ENCODE results near the gene ESRP2. TPM values are rescaled to one million over a fixed set of nuclear protein-coding genes. Genes with fewer than 3 reads are reported as not detected.

ESRP2 gene
- total RNA-seq, 4 donors from 2014 or later, result 1.9 to 6.5 (median 4.2) TPM; not detected in 1

GRCh38 chr16:68188170-68188569, 47.8 kb downstream of the ESRP2 start:
- ATAC-seq (ENCODE audit: low FRiP score), result no peak
- DNase-seq (ENCODE audit: low spot score), result no peak
- no peak for TF ChIP-seq CTCF (IDR thresholded peaks at IDR 0.05)

GRCh38 chr16:68187505-68187904, 48.4 kb downstream of the ESRP2 start:
- no peak for DNase-seq (ENCODE audit: low spot score)
- TF ChIP-seq CTCF (IDR thresholded peaks at IDR 0.05), result no peak

GRCh38 chr16:68186877-68187276, 49.0 kb downstream of the ESRP2 start:
- no peak for ATAC-seq (ENCODE audit: low FRiP score)
- no peak for DNase-seq (ENCODE audit: low spot score)

More at GRCh38 chr16:68187505-68187904, 48.4 kb downstream of the ESRP2 start:
- ATAC-seq (ENCODE audit: low FRiP score), result no peak

GRCh38 chr16:68183046-68183445, 52.9 kb downstream of the ESRP2 start:
- TF ChIP-seq CTCF (IDR thresholded peaks at IDR 0.05), result no peak
- DNase-seq (ENCODE audit: low spot score) (no peak), ATAC-seq (ENCODE audit: low FRiP score) (no peak)

More at GRCh38 chr16:68186877-68187276, 49.0 kb downstream of the ESRP2 start:
- TF ChIP-seq CTCF (IDR thresholded peaks at IDR 0.05), result no peak

- DNase-seq (ENCODE audit: low spot score), result no peak
- TF ChIP-seq CTCF (IDR thresholded peaks at IDR 0.05), result no peak
- ATAC-seq (ENCODE audit: low FRiP score), result no peak
Measured at GRCh38 chr16:68179855-68180254, 56.1 kb downstream of the ESRP2 start.

GRCh38 chr16:68179196-68179795, 56.6 kb downstream of the ESRP2 start:
- DNase-seq (ENCODE audit: low spot score), result no peak
- ATAC-seq (ENCODE audit: low FRiP score), result no peak
- no peak for TF ChIP-seq CTCF (IDR thresholded peaks at IDR 0.05)

Small RNAs within 50 kb of the gene (small RNA-seq; reads per million reads assigned to genes)
- gene RF00554, result not detected
- not detected for gene RNU6-1262P

Other genes with a start within 250 kb of the ESRP2 start
- 1 to 10 TPM; 4.0 to 8.7 (median 4.8) TPM for gene DPEP2, start 236.6 kb downstream of the ESRP2 start, total RNA-seq
- gene DPEP2NB, start 220.2 kb downstream of the ESRP2 start, total RNA-seq, result not detected
- 10 to 100 TPM in 1 of 4 donors, 1 to 10 TPM in 3; 6.4 to 13.5 (median 6.8) TPM for gene DDX28, start 212.9 kb downstream of the ESRP2 start, total RNA-seq
- 10 to 100 TPM in 2 of 4 donors, 1 to 10 TPM in 2; 6.7 to 17.9 (median 10.2) TPM for gene DUS2, start 212.8 kb downstream of the ESRP2 start, total RNA-seq
- gene NFATC3, start 150.8 kb downstream of the ESRP2 start, total RNA-seq, result 10 to 100 TPM; 39.5 to 54.5 (median 45.6) TPM
- gene PLA2G15, start 9.2 kb upstream of the ESRP2 start, total RNA-seq, result 10 to 100 TPM; 24.0 to 42.9 (median 31.1) TPM
- 100 to 1,000 TPM; 129 to 181 (median 147) TPM for gene SLC7A6, start 28.4 kb upstream of the ESRP2 start, total RNA-seq
- 10 to 100 TPM in 3 of 4 donors, 1 to 10 TPM in 1; 7.2 to 19.7 (median 14.7) TPM for gene SLC7A6OS, start 74.8 kb upstream of the ESRP2 start, total RNA-seq
- gene PRMT7, start 74.9 kb upstream of the ESRP2 start, total RNA-seq, result 10 to 100 TPM; 22.3 to 56.7 (median 35.8) TPM
- 10 to 100 TPM in 2 of 4 donors, 1 to 10 TPM in 1, under 1 TPM in 1; 0.63 to 44.8 (median 8.1) TPM for gene SMPD3, start 212.4 kb upstream of the ESRP2 start, total RNA-seq

Measured in omental fat pad (tissue), 4 donors.